ENCODE data around the gene PPM1B. TPM values are rescaled to one million over a fixed set of nuclear protein-coding genes. Genes with fewer than 3 reads are reported as not detected.
"Not testable (repeated sequence)": the region's sequence is repeated elsewhere in the genome, so short reads cannot be mapped to it uniquely, and the experiment has no call there.

PPM1B gene
- total RNA-seq, 2 donors from 2014 or later: 27.0 to 44.5 TPM

DNA sequence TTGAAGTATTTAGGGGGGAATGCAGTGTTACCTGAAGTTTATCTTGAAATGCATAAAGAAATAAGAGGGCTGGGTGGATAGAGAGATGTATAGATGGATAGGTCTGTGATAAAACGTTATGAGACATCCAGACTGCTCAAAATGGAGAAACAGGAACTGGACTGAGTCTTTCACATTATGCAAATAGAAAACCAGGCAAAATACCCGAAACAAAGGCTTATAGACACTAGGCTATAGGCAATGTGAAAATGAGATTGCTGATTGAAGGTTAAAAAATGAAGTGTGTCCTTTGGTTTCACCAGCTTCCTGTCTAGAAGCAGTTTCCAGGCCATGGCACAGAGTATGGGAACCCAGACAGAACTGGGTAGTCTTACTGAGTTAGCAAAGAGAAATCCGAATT is 81.7 kb downstream of the PPM1B start:
- Histone ChIP-seq H3K4me3 (no peak overlapping the region), H3K36me3 (replicated peaks in 1 of 2; ENCODE audit: insufficient read depth in 1 of 2, low read depth in 2 of 2) (no peaks in the 10 kb centered on the region), H3K9me3 (no peaks in the 10 kb centered on the region), H3K27me3 (no peaks in the 10 kb centered on the region), H3K4me1 (peaks cover 16% of the 10 kb centered on the region), H3K27ac (no peak overlapping the region)
- no peak for TF ChIP-seq POLR2A (IDR thresholded peaks at IDR 0.05)
- TF ChIP-seq, protein P1, sequence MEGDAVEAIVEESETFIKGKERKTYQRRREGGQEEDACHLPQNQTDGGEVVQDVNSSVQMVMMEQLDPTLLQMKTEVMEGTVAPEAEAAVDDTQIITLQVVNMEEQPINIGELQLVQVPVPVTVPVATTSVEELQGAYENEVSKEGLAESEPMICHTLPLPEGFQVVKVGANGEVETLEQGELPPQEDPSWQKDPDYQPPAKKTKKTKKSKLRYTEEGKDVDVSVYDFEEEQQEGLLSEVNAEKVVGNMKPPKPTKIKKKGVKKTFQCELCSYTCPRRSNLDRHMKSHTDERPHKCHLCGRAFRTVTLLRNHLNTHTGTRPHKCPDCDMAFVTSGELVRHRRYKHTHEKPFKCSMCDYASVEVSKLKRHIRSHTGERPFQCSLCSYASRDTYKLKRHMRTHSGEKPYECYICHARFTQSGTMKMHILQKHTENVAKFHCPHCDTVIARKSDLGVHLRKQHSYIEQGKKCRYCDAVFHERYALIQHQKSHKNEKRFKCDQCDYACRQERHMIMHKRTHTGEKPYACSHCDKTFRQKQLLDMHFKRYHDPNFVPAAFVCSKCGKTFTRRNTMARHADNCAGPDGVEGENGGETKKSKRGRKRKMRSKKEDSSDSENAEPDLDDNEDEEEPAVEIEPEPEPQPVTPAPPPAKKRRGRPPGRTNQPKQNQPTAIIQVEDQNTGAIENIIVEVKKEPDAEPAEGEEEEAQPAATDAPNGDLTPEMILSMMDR (IDR thresholded peaks at IDR 0.05): no peak
- 68 to 75% methylated on average over 3 of the region's 3 CpGs for WGBS, 2 donors
- DNase-seq (no peak), ATAC-seq (no peak)
- intact Hi-C loops (cut with DNase I): no loop called here

DNA sequence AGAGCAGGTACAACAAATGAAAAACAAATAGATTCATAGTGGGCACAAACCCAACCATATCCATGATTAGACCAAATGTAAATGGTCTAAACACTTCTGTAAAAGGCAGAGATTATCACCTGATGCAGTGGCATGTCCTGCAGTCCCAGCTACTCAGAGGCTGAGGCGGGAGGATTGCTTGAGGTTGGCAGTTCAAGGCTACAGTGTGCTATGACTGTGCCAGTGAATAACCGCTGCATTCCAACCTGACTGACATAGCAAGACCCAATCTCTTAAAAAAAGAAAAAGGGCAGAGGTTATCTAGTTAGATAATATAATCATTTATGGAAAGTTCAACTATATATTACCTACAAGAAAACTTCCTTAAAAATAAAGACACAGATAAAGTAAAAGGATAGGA is 85.3 kb downstream of the PPM1B start:
- no peak for ATAC-seq
- 66 to 74% methylated on average over 2 of the region's 2 CpGs for WGBS, 2 donors
- Histone ChIP-seq H3K27ac (no peak overlapping the region), H3K36me3 (replicated peaks in 1 of 2; ENCODE audit: insufficient read depth in 1 of 2, low read depth in 2 of 2) (no peaks in the 10 kb centered on the region), H3K4me1 (no peaks in the 10 kb centered on the region), H3K9me3 (no peaks in the 10 kb centered on the region), H3K4me3 (no peak overlapping the region), H3K27me3 (no peaks in the 10 kb centered on the region)
- intact Hi-C loops (cut with DNase I): no loop called here
- no peak for DNase-seq
- no peak for TF ChIP-seq POLR2A (IDR thresholded peaks at IDR 0.05)
- TF ChIP-seq, protein P1 (IDR thresholded peaks at IDR 0.05): no peak

DNA sequence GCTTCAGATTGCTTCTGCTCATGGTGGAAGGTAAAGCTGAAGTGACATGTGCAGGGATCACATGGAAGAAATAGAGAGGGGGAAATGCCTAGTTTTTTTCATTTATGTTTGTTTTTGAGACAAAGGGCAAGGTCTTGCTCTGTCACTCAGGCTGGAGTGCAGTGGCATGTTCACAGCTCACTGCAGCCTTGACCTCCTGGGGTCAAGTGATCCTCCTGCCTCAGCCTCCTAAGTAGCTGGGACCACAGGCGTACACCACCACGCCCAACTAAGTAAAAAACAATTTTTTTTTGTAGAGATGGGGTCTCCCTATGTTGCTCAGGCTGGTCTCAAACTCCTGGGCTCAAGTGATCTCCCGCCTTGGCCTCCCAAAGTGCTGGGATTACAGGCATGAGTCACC is 87.0 kb downstream of the PPM1B start:
- H3K27me3 ChIP-seq; H3K27ac ChIP-seq; ATAC-seq; H3K4me1 ChIP-seq; H3K4me3 ChIP-seq; H3K36me3 ChIP-seq (replicated peaks in 1 of 2; ENCODE audit: insufficient read depth in 1 of 2, low read depth in 2 of 2); intact Hi-C loops (cut with DNase I); H3K9me3 ChIP-seq; DNase-seq: not testable (repeated sequence)
- WGBS, 2 donors: 96 to 97% methylated on average over 3 of the region's 3 CpGs

DNA sequence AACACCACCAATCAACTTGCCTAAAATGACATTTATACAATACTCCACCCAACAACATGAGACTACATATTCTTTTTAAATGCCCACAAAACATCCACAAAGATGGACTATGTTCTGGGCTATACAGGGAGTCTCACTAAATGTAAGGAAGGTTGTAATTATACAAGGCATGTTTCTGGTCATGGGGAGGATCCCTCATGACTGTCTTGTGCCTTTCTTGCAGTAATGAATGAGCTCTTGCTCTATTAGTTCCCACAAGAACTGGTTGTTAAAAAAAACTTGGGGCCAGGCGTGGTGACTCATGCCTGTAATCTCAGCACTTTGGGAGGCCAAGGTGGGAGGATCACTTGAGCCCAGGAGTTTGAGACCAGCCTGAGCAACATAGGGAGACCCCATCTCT is 89.1 kb downstream of the PPM1B start:
- H3K4me3 ChIP-seq; intact Hi-C loops (cut with DNase I); H3K27ac ChIP-seq; H3K4me1 ChIP-seq; H3K27me3 ChIP-seq; H3K36me3 ChIP-seq (replicated peaks in 1 of 2; ENCODE audit: insufficient read depth in 1 of 2, low read depth in 2 of 2); ATAC-seq; H3K9me3 ChIP-seq; DNase-seq: not testable (repeated sequence)
- WGBS, 2 donors: 95 to 100% methylated on average over 1 of the region's 1 CpG

DNA sequence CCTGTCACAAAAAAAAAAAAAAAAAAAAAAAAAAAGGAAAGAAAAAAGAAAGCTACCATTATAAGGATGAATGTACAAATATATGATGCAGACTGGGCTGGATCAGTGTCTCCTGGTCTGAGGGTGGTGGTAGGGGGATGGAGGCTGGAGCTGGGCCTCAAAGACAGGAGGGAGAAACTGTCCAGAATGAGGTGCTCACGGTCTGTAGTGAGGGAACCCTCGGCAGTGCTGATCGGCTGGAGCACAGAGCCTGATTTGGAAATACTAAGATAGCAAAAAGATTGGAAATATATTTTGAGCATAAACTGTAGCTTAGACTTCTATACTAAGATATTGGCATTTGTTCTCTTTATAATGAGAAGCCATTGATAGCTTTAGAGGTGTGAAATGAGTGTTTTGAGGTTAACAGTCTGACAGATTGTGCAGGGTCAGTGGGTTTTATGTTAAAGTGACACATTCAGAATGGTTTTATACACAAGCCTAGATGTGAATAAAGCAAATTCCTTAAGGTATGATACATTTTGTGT is 98.7 kb downstream of the PPM1B start:
- H3K4me1 ChIP-seq: peaks cover 17% of the 10 kb centered on the region

More for the DNA sequence above, 98.7 kb downstream of the PPM1B start:
- WGBS, 2 donors: 87 to 98% methylated on average over 3 of the region's 3 CpGs
- Histone ChIP-seq H3K27me3 (no peaks in the 10 kb centered on the region), H3K36me3 (replicated peaks in 1 of 2; ENCODE audit: insufficient read depth in 1 of 2, low read depth in 2 of 2) (no peaks in the 10 kb centered on the region), H3K27ac (peak overlapping the region in 3 of 4 donors; percentile 61 to 75 (median 69)), H3K9me3 (no peaks in the 10 kb centered on the region), H3K4me3 (no peak overlapping the region)
- ATAC-seq (no peak), DNase-seq (no peak)
- no peak for TF ChIP-seq POLR2A (IDR thresholded peaks at IDR 0.05)
- TF ChIP-seq, protein P1 (IDR thresholded peaks at IDR 0.05): no peak
- intact Hi-C loops (cut with DNase I): no loop called here

Measured in body of pancreas (tissue), 4 donors.